GM12873 (cell line): ENCODE results near the gene MYNN.

ENCODE experiments used
- CTCF ChIP-seq: IDR thresholded peaks from 2 replicates; pipeline ENCODE4 v1.5.1; 2012; ENCODE audit warnings: low read depth, mild to moderate bottlenecking, moderate library complexity, low read length, control low read depth; ENCODE audit not compliant: insufficient read depth; ENCODE audit errors: missing control alignments

Gene MYNN

GRCh38 chr3:169772897-169773816, at the start of gene MYNN:
MYNN (plus strand) TSS chr3:169773396; CDS start chr3:169774296, 900 bp downstream.
- TF ChIP-seq CTCF = peak; percentile 21

- no peak for TF ChIP-seq CTCF
These were observed 34.1 kb upstream of the MYNN start for GRCh38 chr3:169739067-169739466.

GRCh38 chr3:169744366-169745054, 28.7 kb upstream of the MYNN start:
- peak; percentile 12 for TF ChIP-seq CTCF

GRCh38 chr3:169746924-169747323, 26.3 kb upstream of the MYNN start:
- TF ChIP-seq CTCF = no peak

- no peak for TF ChIP-seq CTCF
These were observed 24.5 kb upstream of the MYNN start for GRCh38 chr3:169748670-169749069.

GRCh38 chr3:169750665-169751064, 22.5 kb upstream of the MYNN start:
- no peak for TF ChIP-seq CTCF

GRCh38 chr3:169751875-169752274, 21.3 kb upstream of the MYNN start:
- TF ChIP-seq CTCF = no peak
